ENCODE measurements around the gene FAM89B. TPM values are rescaled to one million over a fixed set of nuclear protein-coding genes. Genes with fewer than 3 reads are reported as not detected.

FAM89B gene
- total and polyA plus RNA-seq, 10 donors = 34.5 to 66.1 (median 48.4) TPM

GRCh38 chr11:65576867-65577755, 4.8 kb downstream of the FAM89B start:
- Histone ChIP-seq H3K36me3 (peaks cover 4 to 52% (median 30%) of the 10 kb centered on the region in 6 donors), H3K27me3 (replicated peaks in 1 of 7) (no peaks in the 10 kb centered on the region), H3K9me3 (no peaks in the 10 kb centered on the region), H3K4me3 (peak overlapping the region; percentile 71 to 95 (median 88)), H3K4me1 (peaks cover 23 to 92% (median 61%) of the 10 kb centered on the region in 6 donors), H3K27ac (peak overlapping the region; percentile 88 to 99 (median 96))
- TF ChIP-seq POLR2AphosphoS5 (IDR thresholded peaks at IDR 0.05) (peak; percentile 75 to 90 (median 79)), POLR2A (IDR thresholded peaks at IDR 0.05) (no peak), CTCF (IDR thresholded peaks at IDR 0.05 in 8 of 11, conservative IDR thresholded peaks at IDR 0.05 in 3 of 11) (no peak)
- WGBS, 5 donors = 11 to 20% (median 13%) methylated on average over 14 to 18 of the region's 18 CpGs
- DNase-seq = peak; percentile 94
- intact Hi-C loops (cut with DNase I; ENCODE audit: low total_unique reads) = no loop called here

- H3K27ac ChIP-seq = peak overlapping the region; percentile 88 to 99 (median 96)
- H3K9me3 ChIP-seq = no peaks in the 10 kb centered on the region
- peak overlapping the region; percentile 71 to 95 (median 88) for H3K4me3 ChIP-seq
- peaks cover 22 to 96% (median 59%) of the 10 kb centered on the region in 6 donors for H3K4me1 ChIP-seq
- H3K36me3 ChIP-seq = peaks cover 4 to 58% (median 33%) of the 10 kb centered on the region in 6 donors
- no peaks in the 10 kb centered on the region for H3K27me3 ChIP-seq (replicated peaks in 1 of 7)
- no peak for DNase-seq
- WGBS, 5 donors = 21 to 42% (median 38%) methylated on average over 4 to 8 of the region's 8 CpGs
- intact Hi-C loops (cut with DNase I; ENCODE audit: low total_unique reads) = no loop called here
- TF ChIP-seq POLR2A (IDR thresholded peaks at IDR 0.05) = no peak
- TF ChIP-seq POLR2AphosphoS5 (IDR thresholded peaks at IDR 0.05) = no peak
- no peak for TF ChIP-seq CTCF (IDR thresholded peaks at IDR 0.05 in 8 of 11, conservative IDR thresholded peaks at IDR 0.05 in 3 of 11)
These were observed 5.4 kb downstream of the FAM89B start for GRCh38 chr11:65577756-65578109.

GRCh38 chr11:65578134-65578533, 5.8 kb downstream of the FAM89B start:
- Histone ChIP-seq H3K9me3 (no peaks in the 10 kb centered on the region), H3K36me3 (peaks cover 4 to 62% (median 35%) of the 10 kb centered on the region in 6 donors), H3K27ac (peak overlapping the region; percentile 88 to 99 (median 96)), H3K4me3 (peak overlapping the region in 7 of 8 donors; percentile 82 to 95 (median 89)), H3K4me1 (peaks cover 22 to 96% (median 56%) of the 10 kb centered on the region in 6 donors), H3K27me3 (replicated peaks in 1 of 7) (no peaks in the 10 kb centered on the region)
- WGBS, 5 donors = 75 to 97% (median 93%) methylated on average over 7 of the region's 7 CpGs
- DNase-seq = no peak
- intact Hi-C loops (cut with DNase I; ENCODE audit: low total_unique reads) = no loop called here
- no peak for TF ChIP-seq POLR2AphosphoS5 (IDR thresholded peaks at IDR 0.05)
- no peak for TF ChIP-seq POLR2A (IDR thresholded peaks at IDR 0.05)
- TF ChIP-seq CTCF (IDR thresholded peaks at IDR 0.05 in 8 of 11, conservative IDR thresholded peaks at IDR 0.05 in 3 of 11) = no peak

- intact Hi-C loops (cut with DNase I; ENCODE audit: low total_unique reads) = no loop called here
- Histone ChIP-seq H3K27me3 (replicated peaks in 1 of 7) (no peaks in the 10 kb centered on the region), H3K4me1 (peaks cover 17 to 96% (median 53%) of the 10 kb centered on the region in 6 donors), H3K36me3 (peaks cover 4 to 63% (median 41%) of the 10 kb centered on the region in 6 donors), H3K27ac (peak overlapping the region in 7 of 8 donors; percentile 88 to 99 (median 97)), H3K4me3 (peak overlapping the region in 3 of 8 donors; percentile 6 to 89 (median 88)), H3K9me3 (no peaks in the 10 kb centered on the region)
- 79 to 96% (median 87%) methylated on average over 3 of the region's 3 CpGs for WGBS, 5 donors
- no peak for DNase-seq
- TF ChIP-seq POLR2A (IDR thresholded peaks at IDR 0.05) = no peak
- TF ChIP-seq POLR2AphosphoS5 (IDR thresholded peaks at IDR 0.05) = peak in 1 of 3 donors; percentile 19
These were observed 6.3 kb downstream of the FAM89B start for GRCh38 chr11:65578667-65579066.

All from spleen (tissue), 11 donors.